Measurements from ENCODE around the gene CT45A9. TPM values are rescaled to one million over a fixed set of nuclear protein-coding genes. Genes with fewer than 3 reads are reported as not detected.

CT45A9 gene
- not detected in 2 replicates for total RNA-seq

GRCh38 chrX:135871712-135872111 lies at the start of gene CT45A9:
TSS of gene CT45A9 (minus strand) at chrX:135871812. CDS start at chrX:135868061, 3,751 bp downstream.

GRCh38 chrX:135893294-135893817 lies 21.7 kb upstream of the CT45A9 start, which contains the start of the genes CT45A10 and SAGE1:
TSS of gene CT45A10 (minus strand) at chrX:135893444. CDS start at chrX:135885344, 8,100 bp downstream.
TSS of gene SAGE1 (plus strand) at chrX:135893716. CDS start at chrX:135896243, 2,527 bp downstream.

GRCh38 chrX:135854438-135854837 lies 17.2 kb downstream of the CT45A9 start, which contains the start of gene CT45A8:
TSS of gene CT45A8 (minus strand) at chrX:135854538. CDS start at chrX:135850783, 3,755 bp downstream.

GRCh38 chrX:135837180-135837579 lies 34.4 kb downstream of the CT45A9 start, which contains the start of gene CT45A7:
TSS of gene CT45A7 (minus strand) at chrX:135837280. CDS start at chrX:135833533, 3,747 bp downstream.

GRCh38 chrX:135819912-135820311 lies 51.7 kb downstream of the CT45A9 start, which contains the start of gene CT45A2:
TSS of gene CT45A2 (minus strand) at chrX:135820012. CDS start at chrX:135816265, 3,747 bp downstream.

Other genes with a start within 250 kb of the CT45A9 start
- not detected in 2 replicates for gene CT45A1, start 158.2 kb downstream of the CT45A9 start, total RNA-seq
- gene CT45A3, start 103.6 kb downstream of the CT45A9 start, total RNA-seq = not detected in 2 replicates
- not detected in 2 replicates for gene CT45A5, start 86.3 kb downstream of the CT45A9 start, total RNA-seq
- gene CT45A6, start 69.0 kb downstream of the CT45A9 start, total RNA-seq = not detected in 2 replicates
- not detected in 2 replicates for gene CT45A2, start 51.8 kb downstream of the CT45A9 start, total RNA-seq
- not detected in 2 replicates for gene CT45A7, start 34.5 kb downstream of the CT45A9 start, total RNA-seq
- gene CT45A8, start 17.3 kb downstream of the CT45A9 start, total RNA-seq = not detected in 2 replicates
- not detected in 2 replicates for gene CT45A10, start 21.6 kb upstream of the CT45A9 start, total RNA-seq
- not detected in 2 replicates for gene SAGE1, start 21.9 kb upstream of the CT45A9 start, total RNA-seq
- 9.4 and 13.9 TPM in 2 replicates for gene MMGT1, start 102.2 kb upstream of the CT45A9 start, total RNA-seq
- 15.2 and 19.6 TPM in 2 replicates for gene SLC9A6, start 113.6 kb upstream of the CT45A9 start, total RNA-seq